ENCODE results near the gene JPT1. TPM values are rescaled to one million over a fixed set of nuclear protein-coding genes. Genes with fewer than 3 reads are reported as not detected.

Gene JPT1
- total RNA-seq, 2 experiments from 2014 or later = 277 to 301 TPM

DNA sequence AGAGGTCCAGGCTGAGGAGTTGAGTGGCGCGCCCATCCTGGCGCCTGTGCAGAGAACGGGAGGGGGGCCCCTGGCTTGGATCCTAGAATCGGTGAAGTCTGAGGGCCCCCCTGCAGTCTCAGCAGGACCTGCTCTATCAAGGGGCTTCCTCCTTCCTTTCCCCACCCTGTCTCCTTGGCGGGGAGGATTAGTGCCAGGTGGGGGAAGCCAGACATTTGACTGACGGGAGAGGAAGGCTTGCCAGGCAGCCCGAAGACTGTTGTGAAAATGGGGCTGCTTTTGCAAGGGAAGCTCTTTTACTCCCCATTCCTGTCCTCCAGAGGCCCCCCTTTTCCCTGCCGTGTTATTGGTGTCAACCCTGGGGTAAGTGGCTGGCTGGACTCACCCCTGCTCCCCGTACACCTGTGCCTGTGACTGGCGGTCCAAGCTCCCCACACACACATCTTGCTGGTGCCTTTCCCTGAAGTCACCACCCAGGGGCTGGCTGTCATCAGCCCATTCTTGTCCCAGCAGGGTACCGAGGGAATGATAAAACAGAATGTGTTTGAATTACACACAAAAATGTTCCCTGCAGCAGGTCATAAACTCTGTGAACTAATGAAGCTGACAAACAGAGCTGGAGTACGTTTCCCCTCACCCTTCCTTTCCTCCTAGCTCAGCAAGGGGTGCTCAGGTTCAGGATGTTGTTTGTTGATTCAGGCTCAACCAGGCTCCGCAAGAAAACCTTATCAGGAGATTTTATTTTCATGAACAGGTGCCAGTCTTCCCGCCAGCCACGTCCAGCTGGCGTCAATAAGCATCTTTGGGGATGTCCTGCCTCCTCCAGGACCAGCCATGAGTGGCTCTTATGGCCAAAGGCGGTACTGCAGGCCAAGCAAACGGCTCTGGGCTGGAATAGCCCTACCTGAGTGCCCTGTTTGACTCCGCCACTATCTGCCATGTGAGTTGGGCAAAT, 48.9 kb downstream of the JPT1 start:
- Mint-ChIP-seq H3K27ac (no peak overlapping the region), H3K9me3 (ENCODE audit: low read depth) (no peaks in the 10 kb centered on the region), H3K4me3 (no peak overlapping the region), H3K27me3 (peaks cover 3% of the 10 kb centered on the region), H3K36me3 (no peaks in the 10 kb centered on the region), H3K4me1 (peaks cover 11% of the 10 kb centered on the region)
- CTCF ChIA-PET = interaction anchor here (0.8 to 4.3 kb wide), 22 partner anchors 9 to 164 kb away, joined by 3 to 28 read pairs (median 5); partner anchors contain the start of genes HID1 and SLC16A5
- DNase-seq = peak; percentile 54
- no peak for ATAC-seq

GRCh38 chr17:75103601-75104554, 50.4 kb downstream of the JPT1 start:
- peaks cover 3% of the 10 kb centered on the region for H3K27me3 Mint-ChIP-seq
- H3K36me3 Mint-ChIP-seq = no peaks in the 10 kb centered on the region
- no peak for DNase-seq
- no peaks in the 10 kb centered on the region for H3K9me3 Mint-ChIP-seq (ENCODE audit: low read depth)
- CTCF ChIA-PET = interaction anchor here (1.2 to 4.3 kb wide), 6 partner anchors 10 to 146 kb away, joined by 3 to 28 read pairs (median 16); no protein-coding TSS in a partner anchor
- no peak overlapping the region for H3K27ac Mint-ChIP-seq
- H3K4me3 Mint-ChIP-seq = no peak overlapping the region
- H3K4me1 Mint-ChIP-seq = peaks cover 7% of the 10 kb centered on the region
- ATAC-seq = no peak

DNA sequence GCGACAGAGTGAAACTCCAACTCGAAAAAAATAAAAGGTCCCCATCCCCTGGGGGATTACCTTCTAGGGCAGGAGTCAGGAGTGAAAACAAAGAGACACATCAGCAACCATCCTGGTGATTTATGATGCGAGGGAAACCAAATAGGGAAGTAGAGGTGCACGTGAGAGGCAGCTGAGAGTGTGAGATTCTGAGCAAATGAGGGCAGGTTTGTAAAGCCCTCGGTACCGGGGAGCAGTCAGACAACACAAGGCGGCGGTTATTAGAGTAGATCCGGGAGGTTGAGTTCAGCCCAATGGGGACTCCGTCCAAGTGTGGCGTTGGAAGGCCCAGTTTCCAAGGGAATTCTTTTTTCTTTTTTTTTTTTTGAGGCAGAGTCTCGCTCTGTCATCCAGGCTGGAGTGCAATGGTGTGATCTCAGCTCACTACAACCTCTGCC, 51.9 kb downstream of the JPT1 start:
- Mint-ChIP-seq H3K27me3 (peaks cover 3% of the 10 kb centered on the region), H3K4me1 (peaks cover 3% of the 10 kb centered on the region), H3K4me3 (no peak overlapping the region), H3K9me3 (ENCODE audit: low read depth) (no peaks in the 10 kb centered on the region), H3K27ac (no peak overlapping the region), H3K36me3 (no peaks in the 10 kb centered on the region)
- ATAC-seq = no peak
- DNase-seq = no peak
- CTCF ChIA-PET = interaction anchor here (4.0 kb wide), 1 partner anchor 12 kb away, joined by 17 read pairs; no protein-coding TSS in a partner anchor

DNA sequence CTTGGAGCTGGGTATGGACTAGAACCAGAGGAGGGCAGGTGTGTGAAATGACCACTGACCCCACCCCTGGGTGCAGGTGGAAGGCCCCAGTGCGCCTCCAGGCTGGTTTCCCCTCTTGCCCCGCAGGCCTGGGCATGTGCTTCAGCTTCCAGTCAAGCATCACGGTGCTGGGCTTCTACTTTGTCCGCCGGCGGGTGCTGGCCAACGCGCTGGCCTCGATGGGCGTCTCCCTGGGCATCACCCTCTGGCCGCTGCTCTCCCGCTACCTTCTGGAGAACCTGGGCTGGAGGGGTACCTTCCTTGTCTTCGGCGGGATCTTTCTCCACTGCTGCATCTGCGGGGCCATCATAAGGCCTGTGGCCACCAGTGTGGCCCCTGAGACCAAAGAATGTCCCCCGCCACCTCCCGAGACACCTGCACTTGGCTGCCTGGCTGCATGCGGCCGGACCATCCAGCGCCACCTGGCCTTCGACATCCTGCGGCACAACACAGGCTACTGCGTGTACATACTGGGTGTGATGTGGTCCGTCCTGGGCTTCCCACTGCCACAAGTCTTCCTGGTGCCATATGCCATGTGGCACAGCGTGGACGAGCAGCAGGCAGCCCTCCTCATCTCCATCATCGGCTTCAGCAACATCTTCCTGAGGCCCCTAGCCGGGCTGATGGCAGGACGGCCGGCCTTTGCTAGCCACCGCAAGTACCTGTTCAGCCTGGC, 54.3 kb downstream of the JPT1 start:
- Mint-ChIP-seq H3K27me3 (peaks cover 3% of the 10 kb centered on the region), H3K9me3 (ENCODE audit: low read depth) (no peaks in the 10 kb centered on the region)
- CTCF ChIA-PET = interaction anchor here (1.4 to 4.0 kb wide), 2 partner anchors 14 to 40 kb away, joined by 3 to 17 read pairs; no protein-coding TSS in a partner anchor

GRCh38 chr17:75098861-75099260, 55.5 kb downstream of the JPT1 start:
- CTCF ChIA-PET = interaction anchor here (1.0 to 1.5 kb wide), 3 partner anchors 15 to 39 kb away, joined by 3 read pairs; no protein-coding TSS in a partner anchor
- no peak for DNase-seq
- no peaks in the 10 kb centered on the region for H3K4me1 Mint-ChIP-seq
- H3K27ac Mint-ChIP-seq = no peak overlapping the region
- H3K27me3 Mint-ChIP-seq = peaks cover 3% of the 10 kb centered on the region
- H3K36me3 Mint-ChIP-seq = no peaks in the 10 kb centered on the region
- H3K9me3 Mint-ChIP-seq (ENCODE audit: low read depth) = no peaks in the 10 kb centered on the region
- no peak overlapping the region for H3K4me3 Mint-ChIP-seq
- ATAC-seq = no peak

More for the DNA sequence above, 54.3 kb downstream of the JPT1 start:
- ATAC-seq = no peak
- no peak overlapping the region for H3K4me3 Mint-ChIP-seq
- no peaks in the 10 kb centered on the region for H3K36me3 Mint-ChIP-seq
- DNase-seq = no peak
- H3K27ac Mint-ChIP-seq = no peak overlapping the region
- H3K4me1 Mint-ChIP-seq = no peaks in the 10 kb centered on the region

DNA sequence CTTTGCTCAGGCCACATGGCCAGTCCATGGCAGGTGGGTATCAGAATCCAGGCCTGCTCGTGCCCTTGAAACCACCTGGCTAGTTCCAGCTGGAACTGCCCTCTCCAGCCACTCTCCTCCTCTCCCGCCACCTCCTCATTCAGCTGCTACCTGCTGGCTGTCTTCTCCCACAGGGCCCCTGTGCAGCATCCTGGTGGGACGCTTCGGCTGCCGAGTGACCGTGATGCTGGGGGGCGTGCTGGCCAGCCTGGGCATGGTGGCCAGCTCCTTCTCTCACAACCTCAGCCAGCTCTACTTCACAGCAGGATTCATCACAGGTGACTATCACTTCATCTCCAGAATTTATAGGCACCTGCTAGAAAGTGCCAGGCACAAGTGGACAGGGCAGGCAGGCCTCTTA, 56.4 kb downstream of the JPT1 start:
- ATAC-seq (no peak), DNase-seq (no peak)
- no peaks in the 10 kb centered on the region for H3K4me1 Mint-ChIP-seq
- H3K4me3 Mint-ChIP-seq = no peak overlapping the region
- no peaks in the 10 kb centered on the region for H3K36me3 Mint-ChIP-seq
- CTCF ChIA-PET = interaction anchor here (1.1 to 1.5 kb wide), 2 partner anchors 14 to 16 kb away, joined by 3 to 4 read pairs; no protein-coding TSS in a partner anchor
- H3K27me3 Mint-ChIP-seq = peaks cover 3% of the 10 kb centered on the region
- no peak overlapping the region for H3K27ac Mint-ChIP-seq
- no peaks in the 10 kb centered on the region for H3K9me3 Mint-ChIP-seq (ENCODE audit: low read depth)

GRCh38 chr17:75096082-75096625, 58.2 kb downstream of the JPT1 start:
- CTCF ChIA-PET = interaction anchor here (2.9 kb wide), 1 partner anchor 10 kb away, joined by 6 read pairs; no protein-coding TSS in a partner anchor

DNA sequence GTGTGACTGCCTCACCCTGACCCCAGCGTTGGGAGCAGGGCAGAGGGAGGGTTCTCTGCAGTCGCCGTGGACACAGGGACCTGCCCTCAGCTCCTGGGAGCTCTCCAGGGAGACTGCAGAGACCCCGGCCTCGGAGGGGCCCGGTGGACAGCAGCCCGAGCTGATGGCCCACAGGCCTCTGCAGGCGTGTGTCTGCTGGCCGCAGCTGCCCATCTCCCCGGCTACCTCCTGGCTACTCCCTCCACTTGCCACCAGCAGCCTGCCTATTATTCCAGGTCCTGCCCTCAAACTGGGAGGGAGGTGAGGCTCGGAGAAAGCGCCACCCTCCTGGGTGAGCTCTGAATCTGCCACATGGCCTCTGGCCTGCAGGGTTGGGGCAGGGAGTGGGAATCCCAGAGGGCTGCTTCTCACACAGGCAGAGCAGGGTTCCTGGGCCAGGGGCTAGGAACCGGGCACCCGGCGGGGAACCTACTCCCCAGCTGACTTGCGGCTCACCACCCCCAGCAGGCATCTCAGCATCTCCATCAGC, 59.4 kb downstream of the JPT1 start:
- ATAC-seq (no peak), DNase-seq (no peak)
- Mint-ChIP-seq H3K4me3 (no peak overlapping the region), H3K36me3 (no peaks in the 10 kb centered on the region), H3K27me3 (no peaks in the 10 kb centered on the region), H3K9me3 (ENCODE audit: low read depth) (no peaks in the 10 kb centered on the region), H3K27ac (no peak overlapping the region), H3K4me1 (no peaks in the 10 kb centered on the region)
- CTCF ChIA-PET = interaction anchor here (2.9 kb wide), 1 partner anchor 11 kb away, joined by 6 read pairs; no protein-coding TSS in a partner anchor

More at GRCh38 chr17:75096082-75096625, 58.2 kb downstream of the JPT1 start:
- no peaks in the 10 kb centered on the region for H3K27me3 Mint-ChIP-seq
- ATAC-seq = no peak
- no peak overlapping the region for H3K27ac Mint-ChIP-seq
- no peak for DNase-seq
- H3K4me3 Mint-ChIP-seq = no peak overlapping the region
- no peaks in the 10 kb centered on the region for H3K9me3 Mint-ChIP-seq (ENCODE audit: low read depth)
- no peaks in the 10 kb centered on the region for H3K36me3 Mint-ChIP-seq
- H3K4me1 Mint-ChIP-seq = no peaks in the 10 kb centered on the region

- Mint-ChIP-seq H3K4me1 (peaks cover 8% of the 10 kb centered on the region), H3K36me3 (no peaks in the 10 kb centered on the region), H3K27ac (no peak overlapping the region), H3K9me3 (ENCODE audit: low read depth) (no peaks in the 10 kb centered on the region), H3K4me3 (no peak overlapping the region), H3K27me3 (no peaks in the 10 kb centered on the region)
- DNase-seq = no peak
- ATAC-seq = no peak
- CTCF ChIA-PET = interaction anchor here (0.8 kb wide), 1 partner anchor 13 kb away, joined by 3 read pairs; no protein-coding TSS in a partner anchor
Observed at GRCh38 chr17:75093548-75094158, 60.7 kb downstream of the JPT1 start.

DNA sequence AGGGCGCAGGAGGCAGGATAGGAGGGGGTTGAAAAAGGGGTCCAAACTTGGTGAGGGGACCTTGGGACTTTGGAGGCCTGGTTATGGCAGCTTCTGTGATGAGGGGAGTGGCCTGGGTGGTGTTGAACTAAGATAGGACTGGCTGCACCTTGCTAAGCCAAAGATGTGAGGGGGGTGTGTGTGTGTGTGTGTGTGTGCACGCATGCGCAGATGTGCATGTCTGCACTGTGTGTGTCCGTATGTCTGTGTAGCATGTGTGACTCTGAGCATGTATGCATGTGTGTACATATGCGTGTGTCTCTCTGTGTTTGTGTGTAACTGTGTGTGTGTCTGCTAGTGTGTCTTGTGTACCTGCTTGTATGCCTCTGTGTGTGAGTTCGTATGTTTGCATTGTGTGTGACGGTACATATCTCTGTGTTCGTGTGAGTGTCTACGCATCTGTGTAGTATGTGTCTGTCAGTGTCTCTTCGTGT, 62.4 kb downstream of the JPT1 start:
- Mint-ChIP-seq H3K36me3 (no peaks in the 10 kb centered on the region), H3K27me3 (no peaks in the 10 kb centered on the region), H3K4me1 (peaks cover 15% of the 10 kb centered on the region), H3K9me3 (ENCODE audit: low read depth) (no peaks in the 10 kb centered on the region), H3K4me3 (no peak overlapping the region), H3K27ac (no peak overlapping the region)
- CTCF ChIA-PET = no interaction called here
- ATAC-seq (no peak), DNase-seq (no peak)

DNA sequence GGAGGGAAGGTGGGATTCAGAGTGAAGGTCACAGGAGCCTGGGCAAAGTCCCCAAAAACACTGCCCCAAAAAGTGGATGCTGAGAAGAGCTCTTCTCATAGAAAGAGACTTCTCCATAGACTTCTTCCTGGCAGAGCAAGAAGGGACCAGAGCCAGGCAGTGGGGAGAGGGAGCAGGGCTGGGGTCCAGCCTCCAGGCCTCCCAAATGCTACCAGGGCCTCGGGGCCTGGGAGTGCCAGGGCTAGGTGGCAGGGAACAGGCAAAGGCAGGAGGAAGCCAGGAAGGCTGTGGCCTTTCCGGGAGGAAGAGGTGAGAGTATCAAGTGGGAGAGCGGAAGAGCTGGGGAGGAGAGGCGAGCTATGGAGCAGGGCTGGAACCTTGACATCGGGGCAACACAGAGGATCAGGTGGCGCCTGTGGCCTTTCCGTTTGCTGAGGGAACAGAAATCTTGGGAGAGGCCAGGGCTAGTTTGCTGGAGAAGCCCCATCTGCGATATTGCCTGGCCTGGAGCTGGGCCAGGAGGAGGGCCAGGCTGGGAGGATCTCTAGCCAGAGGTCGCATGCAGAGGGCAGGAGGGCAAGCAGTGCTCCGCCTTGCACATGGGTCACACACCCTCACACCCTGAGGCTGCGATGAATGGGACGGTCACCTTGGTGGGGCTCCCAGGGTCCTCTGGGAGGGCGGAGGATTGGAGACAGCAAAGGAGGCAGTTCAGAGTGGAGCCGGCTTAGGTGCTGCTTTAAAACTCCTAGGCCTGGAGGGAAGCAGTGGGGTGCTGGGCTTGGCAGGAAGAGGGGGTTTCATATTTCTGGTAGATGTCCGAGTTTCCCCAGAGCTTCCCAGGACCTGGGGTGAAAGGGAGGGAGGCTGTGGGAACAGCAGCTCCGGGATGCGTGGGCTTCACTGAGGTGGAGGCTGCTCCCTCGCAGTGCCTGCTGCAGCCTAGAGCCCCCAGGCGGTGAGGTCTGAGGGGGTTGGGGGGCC, 63.1 kb downstream of the JPT1 start:
- Mint-ChIP-seq H3K4me1 (peaks cover 20% of the 10 kb centered on the region), H3K4me3 (no peak overlapping the region), H3K27me3 (no peaks in the 10 kb centered on the region), H3K9me3 (ENCODE audit: low read depth) (no peaks in the 10 kb centered on the region), H3K27ac (no peak overlapping the region), H3K36me3 (no peaks in the 10 kb centered on the region)
- CTCF ChIA-PET = interaction anchor here (1.0 kb wide), 1 partner anchor 15 kb away, joined by 4 read pairs; no protein-coding TSS in a partner anchor
- DNase-seq (no peak), ATAC-seq (no peak)
